Left lung (tissue), 10 donors: ENCODE measurements around the gene CHCHD5. TPM values are rescaled to one million over a fixed set of nuclear protein-coding genes. Genes with fewer than 3 reads are reported as not detected.

Experiments used
- ATAC-seq: fragments of 200-7000 bp; cut with Tn5 transposase; one replicate; pipeline ENCODE4 v1.9.1; 2020; ENCODE audit warnings: moderate library complexity
- DNase-seq, 4 donors: peaks; one replicate each; pipeline ENCODE4 v3.0.0-alpha.2; 2013 to 2020
- H3K27ac ChIP-seq, 2 donors: fragments of 200-600 bp; sonication (generic) in 1 of 2; one replicate each; pipeline versions ENCODE4 v1.5.0 to v1.8.0; 2020 to 2021
- H3K27me3 ChIP-seq, 2 donors: fragments of 200-600 bp; sonication (generic) in 1 of 2; one replicate each; pipeline versions ENCODE4 v1.5.0 to v1.8.0; 2020 to 2021
- H3K36me3 ChIP-seq, 2 donors: fragments of 200-600 bp; sonication (generic) in 1 of 2; one replicate each; pipeline versions ENCODE4 v1.5.0 to v1.8.0; 2020 to 2021
- H3K4me1 ChIP-seq, 2 donors: fragments of 200-600 bp; one replicate each; pipeline ENCODE4 v1.8.0; 2021
- H3K4me3 ChIP-seq, 2 donors: fragments of 200-600 bp; sonication (generic) in 1 of 2; one replicate each; pipeline versions ENCODE4 v1.5.0 to v1.8.0; 2020 to 2021; ENCODE audit warnings: mild to moderate bottlenecking in 1 of 2
- H3K9me3 ChIP-seq, 2 donors: fragments of 200-600 bp; sonication (generic) in 1 of 2; one replicate each; pipeline versions ENCODE4 v1.5.0 to v1.8.0; 2020 to 2021
- CTCF ChIP-seq, 2 donors: fragments of 200-600 bp; sonication (generic) in 1 of 2; IDR thresholded peaks; one replicate each; pipeline versions ENCODE4 v1.5.0 to v1.8.0; 2021; ENCODE audit warnings: antibody characterized with exemption in 2 of 2
- intact Hi-C, 2 donors: fragments of 100-400 bp; cut with DNase I; formaldehyde crosslinking; loops; one replicate each; pipeline versions ENCODE4 v1.11.2 to v1.14.2; 2022
- polyA plus RNA-seq, 6 donors: library from polyadenylated mRNA; unstranded; fragments of 120-200 nt; gene quantifications; one replicate each; pipeline ENCODE4 v1.2.1, GENCODE V29; 2013; ENCODE audit not compliant: insufficient read length in 6 of 6
- total RNA-seq, 2 donors: library from RNA; stranded (reverse); fragmentation: NEBNext Ultra II Directional; extraction: Animal tissue kit (Norgen Biotek cat#: 25700); gene quantifications; one replicate each; pipeline ENCODE4 v1.2.1, GENCODE V29; 2021
- donor health status: DM: no; HTN: yes; CAD: no.
- donor health status: DM: no; HTN: no; CAD: no.

The CHCHD5 gene
- total and polyA plus RNA-seq, 8 donors = 19.7 to 29.6 (median 25.4) TPM

GRCh38 chr2:112579241-112579640 lies 5.2 kb upstream of the CHCHD5 start:
- intact Hi-C loops = no loop called here
- TF ChIP-seq CTCF (IDR thresholded peaks at IDR 0.05) = no peak
- H3K27me3 ChIP-seq = no peaks in the 10 kb centered on the region
- H3K9me3 ChIP-seq = no peaks in the 10 kb centered on the region
- no peak overlapping the region for H3K27ac ChIP-seq
- DNase-seq (no peak), ATAC-seq (no peak)
- H3K4me3 ChIP-seq = no peak overlapping the region
- peaks cover under 1 to 26% of the 10 kb centered on the region in 2 donors for H3K36me3 ChIP-seq
- H3K4me1 ChIP-seq = peaks cover 0 to 15% of the 10 kb centered on the region in 2 donors

- Histone ChIP-seq H3K4me3 (no peak overlapping the region), H3K4me1 (peaks cover under 1 to 18% of the 10 kb centered on the region in 2 donors), H3K36me3 (peaks cover 0 to 17% of the 10 kb centered on the region in 2 donors), H3K9me3 (no peaks in the 10 kb centered on the region), H3K27me3 (no peaks in the 10 kb centered on the region), H3K27ac (no peak overlapping the region)
- ATAC-seq (no peak), DNase-seq (no peak)
- intact Hi-C loops = no loop called here
- no peak for TF ChIP-seq CTCF (IDR thresholded peaks at IDR 0.05)
These were observed 4.3 kb upstream of the CHCHD5 start for GRCh38 chr2:112580084-112580483.

GRCh38 chr2:112582314-112582746 lies 2.1 kb upstream of the CHCHD5 start:
- ATAC-seq = peak; percentile 36
- Histone ChIP-seq H3K9me3 (no peaks in the 10 kb centered on the region), H3K4me1 (peaks cover 4 to 28% of the 10 kb centered on the region in 2 donors), H3K27ac (no peak overlapping the region), H3K36me3 (peaks cover 0 to 7% of the 10 kb centered on the region in 2 donors), H3K27me3 (no peaks in the 10 kb centered on the region), H3K4me3 (no peak overlapping the region)
- DNase-seq = peak in 1 of 4 donors; percentile 69
- peak; percentile 41 to 44 for TF ChIP-seq CTCF (IDR thresholded peaks at IDR 0.05)
- intact Hi-C loops = no loop called here

- no peak for TF ChIP-seq CTCF (IDR thresholded peaks at IDR 0.05)
- intact Hi-C loops = no loop called here
- ATAC-seq = peak; percentile 1
- Histone ChIP-seq H3K36me3 (peaks cover 0 to 16% of the 10 kb centered on the region in 2 donors), H3K9me3 (no peaks in the 10 kb centered on the region), H3K4me3 (peak overlapping the region; percentile 49 to 63), H3K4me1 (peaks cover 4 to 38% of the 10 kb centered on the region in 2 donors), H3K27ac (peak overlapping the region; percentile 96 to 100), H3K27me3 (no peaks in the 10 kb centered on the region)
- DNase-seq = peak in 2 of 4 donors; percentile 16 to 74
These were observed 794 bp upstream of the CHCHD5 start for GRCh38 chr2:112583497-112584133.

GRCh38 chr2:112584891-112585250 lies 462 bp downstream of the CHCHD5 start:
- peaks cover 4 to 40% of the 10 kb centered on the region in 2 donors for H3K4me1 ChIP-seq
- H3K9me3 ChIP-seq = no peaks in the 10 kb centered on the region
- peak overlapping the region; percentile 96 to 100 for H3K27ac ChIP-seq
- ATAC-seq (no peak), DNase-seq (no peak)
- H3K36me3 ChIP-seq = peaks cover 0 to 27% of the 10 kb centered on the region in 2 donors
- intact Hi-C loops = no loop called here
- no peak for TF ChIP-seq CTCF (IDR thresholded peaks at IDR 0.05)
- no peaks in the 10 kb centered on the region for H3K27me3 ChIP-seq
- peak overlapping the region; percentile 49 to 63 for H3K4me3 ChIP-seq
